Activated CD4-positive, alpha-beta T cell treated with anti-CD3 and anti-CD28 coated beads, Interleukin-2, Interleukin-4, amounts not matched to agents 100 ng/mL and 50 ng/mL, durations not matched to agents 16 hours and 8 hours (primary cell): ENCODE results near the gene LYRM2.

Experiments
- DNase-seq: peaks from one replicate; pipeline ENCODE4 v3.0.0-alpha.2; 2020; ENCODE audit warnings: low spot score

The LYRM2 gene

DNA sequence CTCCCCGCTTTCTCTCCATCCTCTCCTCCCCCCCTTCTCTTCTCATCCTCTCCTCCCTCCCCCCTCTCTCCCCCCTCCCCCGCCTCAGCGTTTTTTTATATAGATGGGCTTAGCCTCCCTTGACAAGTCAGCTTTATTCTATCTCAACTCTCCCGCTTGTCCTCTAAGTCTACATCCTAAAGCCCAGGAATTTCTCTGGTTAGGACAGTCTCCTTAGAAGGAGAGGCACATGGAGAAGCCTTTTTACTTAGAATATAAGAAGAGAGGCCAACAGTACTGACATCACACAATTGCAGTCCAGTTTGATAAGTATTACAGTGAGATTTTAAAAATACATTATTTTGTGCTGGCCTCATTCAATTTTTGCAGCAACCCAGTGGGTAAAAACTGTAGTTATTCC, 83.5 kb downstream of the LYRM2 start:
- DNase-seq, result no peak

DNA sequence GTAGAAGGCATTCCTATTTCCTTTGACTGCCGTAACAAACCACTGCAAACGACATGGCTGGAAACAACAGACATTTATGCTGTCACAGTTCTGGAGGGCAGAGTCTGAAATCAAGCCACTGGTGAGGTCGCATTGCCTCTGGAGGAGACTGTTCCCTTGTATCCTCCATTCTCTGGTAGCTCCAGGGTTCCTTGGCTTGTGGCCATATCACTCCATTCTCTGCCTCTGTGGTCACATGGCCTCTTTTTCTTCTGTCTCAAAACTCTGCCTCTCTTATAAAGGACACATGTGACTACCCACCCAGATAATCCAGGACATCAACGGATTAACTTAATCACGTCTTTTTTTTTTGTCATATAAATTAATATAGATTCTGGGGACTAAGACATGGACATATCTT, 84.4 kb downstream of the LYRM2 start:
- DNase-seq, result no peak

DNA sequence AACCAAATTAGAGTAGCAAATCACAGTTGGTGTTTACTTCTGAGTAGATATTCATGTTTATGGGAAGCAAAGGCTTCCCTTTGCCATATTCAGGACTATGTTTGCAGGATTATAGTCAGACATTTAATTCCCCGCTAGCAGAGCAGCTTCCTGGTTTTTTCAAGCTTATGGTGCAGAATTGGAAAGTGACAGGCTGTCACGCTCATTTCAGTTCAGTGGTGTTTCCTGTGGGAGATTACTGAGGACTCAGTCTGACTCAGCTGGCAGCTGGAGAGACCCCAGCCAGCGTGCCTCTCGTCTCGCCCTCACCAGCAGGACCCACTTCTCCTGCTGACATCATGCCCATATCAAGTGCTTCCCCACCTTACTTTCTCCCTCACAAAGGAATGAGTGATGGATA, 85.1 kb downstream of the LYRM2 start:
- DNase-seq, result no peak

- no peak for DNase-seq
These were observed 91.3 kb downstream of the LYRM2 start for GRCh38 chr6:89547281-89547680.

DNA sequence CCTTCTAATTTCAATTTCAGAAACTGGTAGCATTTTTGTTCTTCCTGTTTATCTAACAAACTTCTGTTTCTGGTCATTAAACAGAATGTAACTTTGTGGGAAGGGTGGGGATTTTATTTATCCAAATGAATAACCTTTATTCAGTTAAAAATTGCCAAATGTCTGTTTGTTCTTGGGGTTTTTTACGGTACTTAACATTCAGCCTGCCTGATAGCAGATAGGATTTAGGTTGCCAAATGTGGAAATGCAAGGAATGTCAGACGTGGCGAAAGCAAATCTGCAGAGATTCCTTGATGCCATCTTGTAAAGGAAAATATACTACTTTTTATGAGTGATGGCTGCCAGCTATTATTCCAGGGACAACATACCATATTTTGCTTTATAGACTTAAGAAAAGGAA, 95.7 kb downstream of the LYRM2 start:
- DNase-seq, result no peak

DNA sequence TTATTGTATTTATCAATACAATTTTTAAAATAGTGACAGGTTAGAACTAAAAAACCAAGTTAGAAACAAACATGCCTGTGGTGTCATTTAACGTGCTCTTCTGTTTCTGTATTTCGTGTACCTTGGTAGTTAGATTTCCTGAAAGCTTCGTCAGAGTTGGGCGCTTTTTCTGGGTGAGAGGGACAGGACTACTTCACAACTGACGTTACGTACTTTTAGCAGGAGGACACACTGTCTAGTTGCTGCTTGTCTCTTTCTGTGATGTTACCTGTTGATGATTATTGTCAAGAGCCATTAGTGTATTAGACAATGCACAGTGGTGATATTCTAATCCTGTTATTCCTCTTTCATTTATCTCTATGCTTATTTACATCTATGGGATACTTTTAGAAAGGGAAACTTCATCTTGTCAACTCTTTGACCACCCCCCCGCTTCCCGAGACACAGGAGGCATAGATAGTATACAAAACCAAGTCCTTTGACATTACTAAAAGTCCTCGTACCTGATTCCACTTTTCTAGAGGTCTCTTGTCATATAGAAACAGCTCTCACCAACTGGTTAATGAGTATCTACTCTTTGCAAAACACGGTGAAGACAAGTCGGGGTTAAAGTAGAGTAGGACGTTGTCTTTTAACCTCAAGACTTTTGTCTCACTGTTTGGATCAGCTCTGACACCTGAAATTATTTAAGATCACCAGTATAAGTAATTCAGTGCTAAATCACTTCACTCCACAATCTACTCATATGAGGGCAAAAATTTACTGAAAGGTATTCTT, 96.3 kb downstream of the LYRM2 start:
- DNase-seq, result no peak

- no peak for DNase-seq
These were observed 98.8 kb downstream of the LYRM2 start for GRCh38 chr6:89539779-89540178.

GRCh38 chr6:89536231-89536630, 102.3 kb downstream of the LYRM2 start:
- no peak for DNase-seq

DNA sequence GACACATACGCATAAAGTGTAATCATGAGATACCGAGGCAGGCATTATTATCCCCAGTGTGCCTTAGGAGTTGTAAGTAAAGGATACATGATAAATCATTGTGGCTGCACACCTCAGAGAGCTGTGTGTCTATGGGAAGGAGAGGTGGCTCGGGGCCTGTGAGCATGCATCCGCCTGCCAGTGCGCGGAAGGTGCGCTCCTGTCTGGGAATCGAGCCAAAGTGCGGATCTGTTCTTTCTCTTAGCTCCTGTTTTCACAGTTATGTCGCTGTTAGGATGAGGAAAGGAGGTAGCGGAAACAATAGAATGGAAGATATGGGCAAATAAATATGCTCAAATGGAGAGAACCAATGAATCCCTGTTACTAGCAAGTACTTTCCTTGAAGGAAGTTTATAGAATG, 107.6 kb downstream of the LYRM2 start:
- DNase-seq, result no peak

GRCh38 chr6:89528866-89529265, 109.7 kb downstream of the LYRM2 start:
- no peak for DNase-seq

DNA sequence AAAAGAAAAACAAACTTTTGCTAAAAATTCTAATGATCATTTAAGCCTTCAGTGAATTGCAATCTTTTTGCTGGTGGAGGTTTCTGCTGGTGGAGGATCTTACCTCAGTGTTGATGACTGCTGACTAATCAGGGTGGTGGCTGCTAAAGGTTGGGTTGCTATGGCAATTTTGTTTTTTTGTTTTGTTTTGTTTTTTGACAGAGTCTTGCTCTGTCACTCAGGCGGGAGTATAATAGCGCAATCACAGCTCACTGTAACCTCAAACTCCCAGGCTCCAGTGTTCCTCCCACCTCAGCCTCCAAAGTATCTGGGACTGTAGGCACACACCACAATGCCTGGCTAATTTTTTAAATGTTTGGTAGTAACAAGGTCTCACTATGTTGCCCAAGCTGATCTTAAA, 110.9 kb downstream of the LYRM2 start:
- no peak for DNase-seq

- DNase-seq, result no peak
These were observed 112.0 kb downstream of the LYRM2 start for GRCh38 chr6:89526563-89526869.

- no peak for DNase-seq
These were observed 112.6 kb downstream of the LYRM2 start for GRCh38 chr6:89525786-89526562.

GRCh38 chr6:89522778-89523177, 115.8 kb downstream of the LYRM2 start:
- no peak for DNase-seq

DNA sequence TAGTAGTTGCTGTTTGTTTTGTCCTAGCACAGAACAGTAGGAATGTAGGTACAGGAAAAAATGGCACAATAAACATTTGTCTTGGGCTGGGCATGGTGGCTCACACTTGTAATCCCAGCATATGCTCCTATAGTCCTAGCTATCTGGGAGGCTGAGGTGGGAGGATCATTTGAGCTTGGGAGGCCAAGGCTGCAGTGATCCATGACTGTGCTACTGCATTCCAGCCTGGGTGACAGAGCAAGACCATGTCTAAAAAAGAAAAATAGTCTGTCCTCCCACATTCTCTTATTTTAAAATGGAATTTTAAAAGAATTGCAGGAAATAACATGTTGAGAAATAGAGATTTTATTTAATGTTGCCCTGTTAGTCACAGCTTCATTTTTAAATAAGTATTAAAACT, 117.8 kb downstream of the LYRM2 start:
- no peak for DNase-seq

DNA sequence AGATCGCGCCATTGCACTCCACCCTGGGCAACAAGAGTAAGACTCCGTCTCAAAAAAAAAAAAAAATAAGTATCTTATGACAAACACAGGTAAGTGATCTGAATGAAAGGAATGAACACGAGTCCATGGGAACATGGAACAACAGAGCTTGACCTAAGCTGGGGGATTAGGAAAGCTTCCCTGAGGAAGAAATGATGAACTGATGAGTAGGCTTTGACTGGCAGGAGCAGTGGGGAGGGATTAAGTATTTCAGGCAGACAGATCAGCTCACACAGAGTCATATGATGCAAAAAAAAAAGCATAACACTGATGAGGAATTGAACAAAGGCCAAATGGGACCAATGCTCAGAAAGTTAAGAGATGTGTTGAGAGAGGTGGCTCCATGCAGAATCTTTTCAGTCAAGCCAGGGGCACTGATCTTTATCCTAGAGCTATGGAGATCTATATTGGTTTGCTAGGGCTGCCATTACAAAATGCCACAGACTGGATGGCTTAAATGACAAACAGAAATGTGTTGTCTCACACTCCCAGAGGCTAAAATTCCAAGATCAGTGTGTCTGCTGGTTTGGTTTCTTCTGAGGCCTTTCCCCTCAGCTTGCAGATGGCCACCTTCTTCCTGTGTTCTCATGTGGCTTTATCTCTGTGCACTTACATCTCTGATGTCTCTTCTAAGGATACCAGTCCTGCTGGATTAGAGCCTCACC, 120.0 kb downstream of the LYRM2 start:
- no peak for DNase-seq
